Heart right ventricle (tissue), 16 donors: Measurements from ENCODE around the gene IL17REL. TPM values are rescaled to one million over a fixed set of nuclear protein-coding genes. Genes with fewer than 3 reads are reported as not detected.

ENCODE experiments used
- ATAC-seq, 8 donors: fragments of 200-7000 bp; cut with Tn5 transposase; one replicate each; pipeline ENCODE4 v1.9.1; 2020; ENCODE audit warnings: mild to moderate bottlenecking in 8 of 8, moderate library complexity in 8 of 8, moderate number of reproducible peaks in 1 of 8
- DNase-seq, 2 donors: peaks; one replicate each; pipeline ENCODE4 v3.0.0-alpha.2; 2020
- H3K27ac ChIP-seq, 10 donors: fragments of 200-600 bp; sonication (generic) in 2 of 10; one replicate each; pipeline versions ENCODE4 v1.5.0 to v1.8.0; 2020 to 2022; ENCODE audit warnings: mild to moderate bottlenecking in 3 of 10
- H3K27me3 ChIP-seq, 7 donors: fragments of 200-600 bp; one replicate each; pipeline ENCODE4 v1.8.0; 2021 to 2022; ENCODE audit warnings: mild to moderate bottlenecking in 2 of 7
- H3K36me3 ChIP-seq, 9 donors: fragments of 200-600 bp; sonication (generic) in 1 of 9; one replicate each; pipeline versions ENCODE4 v1.5.0 to v1.8.0; 2020 to 2022; ENCODE audit warnings: mild to moderate bottlenecking in 2 of 9
- H3K4me1 ChIP-seq, 9 donors: fragments of 200-600 bp; sonication (generic) in 1 of 9; one replicate each; pipeline versions ENCODE4 v1.5.0 to v1.8.0; 2020 to 2022; ENCODE audit warnings: mild to moderate bottlenecking in 4 of 9
- H3K4me3 ChIP-seq, 10 donors: fragments of 200-600 bp; sonication (generic) in 2 of 10; one replicate each; pipeline versions ENCODE4 v1.5.0 to v1.8.0; 2020 to 2022; ENCODE audit warnings: mild to moderate bottlenecking in 7 of 10, moderate library complexity in 2 of 10
- H3K9me3 ChIP-seq, 11 donors: fragments of 200-600 bp in 10 of 11; sonication (generic) in 2 of 11; one replicate each; pipeline versions ENCODE4 v1.5.0 to v1.8.0; 2013 to 2022; ENCODE audit warnings: mild to moderate bottlenecking in 2 of 11, control low read depth in 1 of 11, moderate library complexity in 1 of 11
- CTCF ChIP-seq, 9 donors: fragments of 200-600 bp; sonication (generic) in 2 of 9; IDR thresholded peaks; one replicate each; pipeline versions ENCODE4 v1.5.0 to v1.8.0; 2021 to 2022; ENCODE audit warnings: antibody characterized with exemption in 9 of 9, mild to moderate bottlenecking in 5 of 9, moderate library complexity in 1 of 9
- WGBS, 2 donors: extraction: QIAGEN DNeasy Blood & Tissue Kit; methylation state at CpG; one replicate each; pipeline ENCODE4 v1.1.7; 2013; ENCODE audit warnings: inconsistent platforms in 1 of 2; 5-methylcytosine and 5-hydroxymethylcytosine counted together
- intact Hi-C, 10 donors: fragments of 100-400 bp; cut with DNase I; formaldehyde crosslinking; loops; one replicate each; pipeline versions ENCODE4 v1.11.1 to v1.14.2; 2022
- polyA plus RNA-seq, 2 donors: library from polyadenylated mRNA; stranded (reverse); fragments of 200-250 nt; gene quantifications; one replicate each; pipeline ENCODE4 v1.2.3, GENCODE V29; 2013
- total RNA-seq, 10 donors: library from RNA; stranded (reverse); fragmentation: NEBNext Ultra II Directional in 3 of 10; extraction: Animal tissue kit (Norgen Biotek cat#: 25700) in 3 of 10; gene quantifications; one replicate each; pipeline versions ENCODE4 v1.2.1 to v1.2.4, GENCODE V29; 2021 to 2023
- donor health status: Arrhythmogenic right ventricular cardiomyopathy.
- donor health status: ischemic (EF 13 %, LVEDD 7.1; RV severe dilation, severe dysfunction).
- donor health status: healthy with polysubstance abuse.
- donor health status: DM: no; HTN: yes; CAD: no.
- donor health status: DM: no; HTN: no; CAD: no.
- donor health status: ischemic (EF 25% LVEDD 6.9; RV normal size, moderate dysfunction).
- donor health status: ischemic (EF 25% LVEDD 5.7; RV mildly dilated, moderate dysfunction).
- donor health status: healthy.
- donor health status: DM: yes; HTN: yes; CAD: no.
- donor health status: Ischemic cardiomyopathy.
- donor health status: ischemic (EF 35%, LVEDD 5.7; RV mildly dilated, moderate dysfunction).
- donor health status: nonischemic (EF 11% LVEDD 7.7; RV severe dilation, severe dysfunction).
- donor health status: DM: yes; HTN: yes; CAD: no.
- donor health status: PGD.
- donor health status: ischemic (EF 29% LVEDD 5.4; RV normal size, mild dysfunction).
- donor health status: nonischemic (EF 23%, LVEDD 6.1; RV moderate dilation, normal function).

The IL17REL gene
- total and polyA plus RNA-seq, 12 donors, result 0.11 TPM; not detected in 11

- Histone ChIP-seq H3K36me3 (peaks cover 0 to 9% (median 0%) of the 10 kb centered on the region in 9 donors), H3K27me3 (peaks cover 0 to 10% (median 0%) of the 10 kb centered on the region in 7 donors), H3K4me3 (no peak overlapping the region), H3K27ac (peak overlapping the region in 8 of 10 donors; percentile 25 to 99 (median 76)), H3K4me1 (peaks cover 22 to 67% (median 52%) of the 10 kb centered on the region in 9 donors), H3K9me3 (no peaks in the 10 kb centered on the region)
- DNase-seq (peak; percentile 5 to 17), ATAC-seq (no peak)
- TF ChIP-seq CTCF (IDR thresholded peaks at IDR 0.05), result no peak
- intact Hi-C loops, result loop anchor here in 5 of 10 donors (2.0 to 5.0 kb wide), 2 partner anchors 33 to 38 kb away; no protein-coding TSS in a partner anchor
- WGBS, 2 donors, result 86% methylated on average over 8 of the region's 8 CpGs
Measured at GRCh38 chr22:49969751-49970527, 42.6 kb downstream of the IL17REL start.

GRCh38 chr22:49968831-49969661 lies 43.5 kb downstream of the IL17REL start:
- no peaks in the 10 kb centered on the region for H3K9me3 ChIP-seq
- no peak for TF ChIP-seq CTCF (IDR thresholded peaks at IDR 0.05)
- H3K27me3 ChIP-seq, result peaks cover 0 to 10% (median 0%) of the 10 kb centered on the region in 7 donors
- intact Hi-C loops, result loop anchor here in 1 of 10 donors (5.0 kb wide), 1 partner anchor 37 kb away; no protein-coding TSS in a partner anchor
- WGBS, 2 donors, result 91 to 95% methylated on average over 16 of the region's 16 CpGs
- DNase-seq, result peak; percentile 5 to 20
- H3K4me3 ChIP-seq, result no peak overlapping the region
- peaks cover 0 to 18% (median 2%) of the 10 kb centered on the region in 9 donors for H3K36me3 ChIP-seq
- H3K4me1 ChIP-seq, result peaks cover 27 to 76% (median 61%) of the 10 kb centered on the region in 9 donors
- H3K27ac ChIP-seq, result peak overlapping the region in 7 of 10 donors; percentile 40 to 99 (median 98)
- ATAC-seq, result no peak

GRCh38 chr22:49968313-49968830 lies 44.2 kb downstream of the IL17REL start:
- intact Hi-C loops, result loop anchor here in 1 of 10 donors (5.0 kb wide), 1 partner anchor 36 kb away; no protein-coding TSS in a partner anchor
- peaks cover 0 to 10% (median 0%) of the 10 kb centered on the region in 7 donors for H3K27me3 ChIP-seq
- H3K4me3 ChIP-seq, result no peak overlapping the region
- DNase-seq (peak in 1 of 2 donors; percentile 17), ATAC-seq (no peak)
- H3K27ac ChIP-seq, result peak overlapping the region in 9 of 10 donors; percentile 71 to 99 (median 98)
- H3K36me3 ChIP-seq, result peaks cover 0 to 25% (median 8%) of the 10 kb centered on the region in 9 donors
- H3K4me1 ChIP-seq, result peaks cover 33 to 83% (median 68%) of the 10 kb centered on the region in 9 donors
- no peak for TF ChIP-seq CTCF (IDR thresholded peaks at IDR 0.05)
- no peaks in the 10 kb centered on the region for H3K9me3 ChIP-seq
- WGBS, 2 donors, result 91 to 92% methylated on average over 11 of the region's 11 CpGs
